GM18499 (cell line): ENCODE measurements around the gene C19orf18.

ENCODE experiments used
- ATAC-seq: cut with Tn5 transposase; IDR thresholded peaks from one replicate; pipeline ENCODE4 v1.9.1; 2021; ENCODE audit warnings: moderate number of reproducible peaks; ENCODE audit not compliant: insufficient read depth, unreplicated experiment

C19orf18 gene

DNA sequence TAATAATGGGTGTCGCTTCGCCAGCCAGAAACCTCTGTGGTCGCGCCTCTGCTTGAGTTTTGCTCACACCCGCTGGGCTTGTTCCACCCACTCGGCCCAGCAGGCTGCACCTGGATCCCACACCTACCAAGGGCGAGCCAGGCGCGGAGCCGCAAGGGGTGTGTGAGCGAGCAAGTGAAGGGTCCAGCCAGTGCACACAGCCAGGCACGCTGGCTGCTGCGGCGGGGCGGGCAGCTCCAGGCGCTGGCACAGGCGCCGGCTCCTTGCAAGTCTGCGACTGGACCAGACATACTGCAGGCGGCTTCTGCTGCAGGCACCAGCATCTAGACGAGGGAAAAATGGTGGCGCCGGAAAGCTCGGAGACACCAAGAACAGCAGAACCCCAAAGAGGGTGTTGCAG, 25.0 kb downstream of the C19orf18 start:
- no peak for ATAC-seq

- ATAC-seq = no peak
These were observed 26.8 kb downstream of the C19orf18 start, which contains the start of gene ZNF256 for GRCh38 chr19:57947419-57948134. Gene ZNF256, minus strand, starts transcription at chr19:57947706. Its CDS starts 232 bp downstream, at chr19:57947474.

DNA sequence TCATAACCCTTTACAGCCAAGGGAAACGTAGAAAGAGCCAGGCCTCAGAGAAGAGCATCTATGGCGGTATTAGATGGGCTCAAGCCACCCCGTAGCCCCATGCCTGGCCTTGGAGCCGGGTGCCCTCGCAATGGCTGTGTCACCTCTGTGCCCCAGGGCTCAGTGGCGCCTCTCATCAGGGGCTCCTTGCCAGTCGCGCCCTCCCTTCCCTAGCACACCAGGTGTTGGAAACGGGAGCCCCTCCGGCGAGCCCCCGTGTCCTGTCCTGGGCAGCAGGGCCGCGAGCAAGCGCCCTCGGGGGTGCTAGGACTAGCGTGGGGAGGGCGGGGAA, 27.3 kb downstream of the C19orf18 start:
- ATAC-seq = no peak

DNA sequence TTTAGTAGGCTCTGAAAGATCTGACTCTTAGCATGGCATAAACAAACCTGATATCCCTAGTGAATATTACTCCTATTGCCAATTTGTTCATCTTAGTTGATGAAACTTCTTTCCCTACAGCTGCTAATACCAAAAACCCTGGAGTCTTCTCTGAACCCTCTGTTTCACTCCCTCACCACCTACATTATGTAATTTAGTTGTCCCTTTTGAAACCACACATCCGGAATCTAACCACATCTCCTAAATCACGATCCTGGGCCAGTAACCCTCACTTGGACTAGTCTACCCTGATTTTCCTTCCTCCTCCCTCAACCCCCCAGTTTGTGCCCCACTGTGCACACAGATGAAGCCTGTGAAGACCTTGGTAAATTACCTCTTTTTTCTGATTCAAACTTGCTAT, 28.0 kb downstream of the C19orf18 start:
- no peak for ATAC-seq

- ATAC-seq = no peak
These were observed 32.7 kb downstream of the C19orf18 start for GRCh38 chr19:57941593-57941992.

DNA sequence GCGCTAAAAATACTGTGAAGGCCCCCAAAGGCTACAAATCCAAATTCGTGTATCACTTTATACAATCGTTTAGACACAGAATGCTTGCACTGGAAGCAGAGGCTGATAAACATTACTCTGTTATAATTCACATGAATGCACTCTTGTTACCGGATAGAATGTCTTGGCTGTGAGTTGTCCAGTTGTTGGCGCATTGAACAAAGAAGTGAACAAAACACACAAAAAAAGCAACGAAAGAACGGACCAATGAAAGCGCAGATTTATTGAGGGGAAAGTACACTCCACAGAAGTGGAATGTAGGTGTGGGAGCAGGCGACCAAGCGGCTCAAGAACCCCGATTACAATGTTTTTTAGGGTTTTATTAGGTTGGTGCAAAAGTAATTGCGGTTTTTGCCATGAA, 38.6 kb downstream of the C19orf18 start:
- ATAC-seq = no peak

DNA sequence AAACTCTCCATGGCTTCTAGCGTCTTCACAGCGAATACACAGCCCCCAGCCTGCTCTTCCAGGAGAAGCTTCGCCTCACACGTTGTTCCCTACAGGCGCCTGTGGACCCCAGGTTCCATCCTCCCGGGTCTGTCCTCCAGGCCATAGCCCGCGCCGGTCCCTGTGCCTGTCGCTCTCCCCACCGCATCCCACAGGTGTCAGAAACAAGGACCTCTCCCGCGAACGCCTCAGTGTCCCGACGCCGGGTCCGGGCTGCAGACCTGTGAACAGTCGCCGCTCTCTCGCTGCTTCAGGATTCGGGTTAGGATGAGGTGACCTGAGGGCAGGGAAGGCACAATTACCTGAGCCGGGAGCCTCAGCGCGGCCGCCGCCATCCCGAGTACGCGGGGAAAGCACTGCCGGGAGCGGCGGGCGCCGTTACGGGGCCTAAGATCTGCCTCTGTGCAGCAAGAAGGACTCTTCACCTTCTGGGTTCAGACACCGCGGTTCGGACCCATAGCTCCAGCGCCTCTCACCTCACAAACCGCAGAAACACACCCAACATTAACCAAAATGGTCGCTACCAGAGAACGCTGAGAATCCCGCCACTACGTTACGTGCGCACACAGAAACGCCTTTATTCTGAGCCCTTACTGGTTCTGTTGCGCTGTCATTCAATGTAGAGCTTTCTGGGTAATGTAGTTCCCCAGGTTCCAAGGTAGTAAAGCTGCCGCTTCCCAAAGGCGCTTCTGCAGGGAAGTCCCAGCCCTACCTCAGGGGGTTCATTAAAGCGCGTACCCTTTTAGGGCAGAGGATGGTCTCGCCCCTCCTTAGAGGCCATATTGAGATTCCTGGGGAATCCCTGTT, 39.3 kb downstream of the C19orf18 start, which contains the start of gene ZNF418:
Gene ZNF418, minus strand, starts transcription at position 583 of the 846 bp plus-strand sequence. CDS start 1,580 bp downstream, outside the sequence.
- no peak for ATAC-seq

- ATAC-seq = no peak
These were observed 46.7 kb downstream of the C19orf18 start for GRCh38 chr19:57927587-57927986.

DNA sequence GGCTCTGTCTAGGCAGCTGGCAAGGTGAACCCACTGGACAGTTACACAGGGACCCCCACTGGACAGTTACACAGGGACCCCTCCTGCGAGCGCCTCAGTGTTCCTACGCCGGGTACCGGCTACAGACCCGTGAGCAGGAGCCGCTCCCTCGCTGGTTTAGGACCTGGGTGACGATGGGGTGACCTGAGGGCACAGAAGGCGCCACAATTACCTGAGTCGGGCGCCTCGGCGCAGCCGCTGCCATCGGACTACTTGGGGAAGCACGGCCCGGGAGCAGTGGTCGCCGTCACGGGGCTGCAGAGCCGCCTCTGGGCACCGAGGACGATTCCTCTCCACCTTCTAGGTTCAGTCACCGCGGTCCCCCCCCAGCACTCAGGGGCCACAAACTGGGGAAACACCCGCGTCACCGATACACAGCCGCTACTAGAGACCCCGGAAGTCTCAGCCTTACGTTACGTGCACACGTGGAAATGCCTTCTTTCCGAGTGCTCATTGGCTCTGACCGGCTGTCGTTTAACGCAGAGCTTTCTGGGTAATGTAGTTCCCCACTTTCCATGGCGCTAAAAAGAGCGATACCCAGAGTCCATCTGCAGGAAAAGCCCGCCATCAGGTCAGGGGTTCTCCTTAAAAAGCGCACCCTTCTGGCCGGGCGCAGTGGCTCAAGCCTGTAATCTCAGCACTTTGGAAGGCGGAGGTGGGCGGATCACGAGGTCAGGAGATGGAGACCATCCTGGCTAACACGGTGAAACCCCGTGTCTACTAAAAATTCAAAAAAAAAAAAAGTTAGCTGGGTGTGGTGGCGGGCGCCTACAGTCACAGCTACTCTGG, 58.0 kb downstream of the C19orf18 start, which contains the start of gene ZNF417:
Gene ZNF417, minus strand, starts transcription at position 425 of the 828 bp plus-strand sequence. Its CDS starts 181 bp downstream, at position 244.
- ATAC-seq = peak; percentile 82

DNA sequence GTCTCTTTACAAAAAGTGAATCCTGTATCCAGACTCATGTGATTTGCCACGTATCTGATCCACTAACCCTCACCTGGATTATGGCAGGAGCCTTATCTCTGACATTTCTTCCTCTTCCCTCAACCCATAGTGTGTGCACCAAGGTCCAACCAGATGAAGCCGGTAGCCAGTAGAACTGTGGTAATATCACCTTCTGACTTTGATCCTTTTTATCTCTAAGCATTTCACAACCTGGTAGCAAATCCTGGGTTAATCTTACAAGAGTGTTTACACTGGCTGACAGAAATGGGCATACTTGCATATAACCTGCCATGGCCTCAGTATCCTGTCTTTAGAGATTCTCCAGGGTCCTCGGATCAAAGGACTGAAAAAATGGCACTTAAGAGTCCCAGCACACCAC, 59.8 kb downstream of the C19orf18 start:
- ATAC-seq = no peak
